ENCODE measurements around the gene CD300LB. TPM values are rescaled to one million over a fixed set of nuclear protein-coding genes. Genes with fewer than 3 reads are reported as not detected.
"Not testable (repeated sequence)": the region's sequence is repeated elsewhere in the genome, so short reads cannot be mapped to it uniquely, and the experiment has no call there.

The CD300LB gene
- total RNA-seq, 1 donor from 2014 or later = not detected

GRCh38 chr17:74491626-74492025 lies 39.6 kb downstream of the CD300LB start:
- Mint-ChIP-seq H3K4me3 (ENCODE audit: unreplicated experiment) (no peak overlapping the region), H3K36me3 (ENCODE audit: low read depth) (no peaks in the 10 kb centered on the region), H3K27me3 (ENCODE audit: low read depth) (peaks cover 42% of the 10 kb centered on the region), H3K4me1 (ENCODE audit: low read depth) (no peaks in the 10 kb centered on the region), H3K27ac (ENCODE audit: unreplicated experiment) (no peak overlapping the region), H3K9me3 (ENCODE audit: low read depth) (no peaks in the 10 kb centered on the region)
- no peak for TF ChIP-seq CTCF (IDR thresholded peaks at IDR 0.05)
- DNase-seq (ENCODE audit: low spot score) = no peak

- no peak for TF ChIP-seq CTCF (IDR thresholded peaks at IDR 0.05)
- H3K27me3 Mint-ChIP-seq (ENCODE audit: low read depth) = peaks cover 45% of the 10 kb centered on the region
- no peaks in the 10 kb centered on the region for H3K36me3 Mint-ChIP-seq (ENCODE audit: low read depth)
- no peak overlapping the region for H3K27ac Mint-ChIP-seq (ENCODE audit: unreplicated experiment)
- DNase-seq (ENCODE audit: low spot score) = no peak
- no peak overlapping the region for H3K4me3 Mint-ChIP-seq (ENCODE audit: unreplicated experiment)
- no peaks in the 10 kb centered on the region for H3K9me3 Mint-ChIP-seq (ENCODE audit: low read depth)
- H3K4me1 Mint-ChIP-seq (ENCODE audit: low read depth) = no peaks in the 10 kb centered on the region
These were observed 40.6 kb downstream of the CD300LB start for GRCh38 chr17:74490716-74491115.

GRCh38 chr17:74488276-74488675 lies 43.0 kb downstream of the CD300LB start:
- peaks cover 43% of the 10 kb centered on the region for H3K27me3 Mint-ChIP-seq (ENCODE audit: low read depth)
- not testable (repeated sequence) for H3K9me3 Mint-ChIP-seq (ENCODE audit: low read depth); H3K4me3 Mint-ChIP-seq (ENCODE audit: unreplicated experiment); DNase-seq (ENCODE audit: low spot score); H3K27ac Mint-ChIP-seq (ENCODE audit: unreplicated experiment); H3K4me1 Mint-ChIP-seq (ENCODE audit: low read depth); H3K36me3 Mint-ChIP-seq (ENCODE audit: low read depth)

GRCh38 chr17:74485841-74486240 lies 45.4 kb downstream of the CD300LB start:
- no peaks in the 10 kb centered on the region for H3K36me3 Mint-ChIP-seq (ENCODE audit: low read depth)
- H3K27me3 Mint-ChIP-seq (ENCODE audit: low read depth) = peaks cover 62% of the 10 kb centered on the region
- no peaks in the 10 kb centered on the region for H3K4me1 Mint-ChIP-seq (ENCODE audit: low read depth)
- no peak for TF ChIP-seq CTCF (IDR thresholded peaks at IDR 0.05)
- no peak overlapping the region for H3K4me3 Mint-ChIP-seq (ENCODE audit: unreplicated experiment)
- no peak for DNase-seq (ENCODE audit: low spot score)
- H3K9me3 Mint-ChIP-seq (ENCODE audit: low read depth) = no peaks in the 10 kb centered on the region
- no peak overlapping the region for H3K27ac Mint-ChIP-seq (ENCODE audit: unreplicated experiment)

- no peaks in the 10 kb centered on the region for H3K36me3 Mint-ChIP-seq (ENCODE audit: low read depth)
- H3K27ac Mint-ChIP-seq (ENCODE audit: unreplicated experiment) = no peak overlapping the region
- no peak for TF ChIP-seq CTCF (IDR thresholded peaks at IDR 0.05)
- no peak overlapping the region for H3K4me3 Mint-ChIP-seq (ENCODE audit: unreplicated experiment)
- no peaks in the 10 kb centered on the region for H3K4me1 Mint-ChIP-seq (ENCODE audit: low read depth)
- DNase-seq (ENCODE audit: low spot score) = no peak
- H3K9me3 Mint-ChIP-seq (ENCODE audit: low read depth) = no peaks in the 10 kb centered on the region
- peaks cover 61% of the 10 kb centered on the region for H3K27me3 Mint-ChIP-seq (ENCODE audit: low read depth)
These were observed 46.1 kb downstream of the CD300LB start for GRCh38 chr17:74485022-74485743.

- no peaks in the 10 kb centered on the region for H3K9me3 Mint-ChIP-seq (ENCODE audit: low read depth)
- peaks cover 58% of the 10 kb centered on the region for H3K27me3 Mint-ChIP-seq (ENCODE audit: low read depth)
- no peak for DNase-seq (ENCODE audit: low spot score)
- no peak for TF ChIP-seq CTCF (IDR thresholded peaks at IDR 0.05)
- no peaks in the 10 kb centered on the region for H3K4me1 Mint-ChIP-seq (ENCODE audit: low read depth)
- no peak overlapping the region for H3K4me3 Mint-ChIP-seq (ENCODE audit: unreplicated experiment)
- no peak overlapping the region for H3K27ac Mint-ChIP-seq (ENCODE audit: unreplicated experiment)
- H3K36me3 Mint-ChIP-seq (ENCODE audit: low read depth) = no peaks in the 10 kb centered on the region
These were observed 47.2 kb downstream of the CD300LB start for GRCh38 chr17:74484066-74484465.
